ENCODE measurements around the gene TUSC2. TPM values are rescaled to one million over a fixed set of nuclear protein-coding genes. Genes with fewer than 3 reads are reported as not detected.

TUSC2 gene
- total RNA-seq, 1 donor from 2014 or later: 16.9 TPM

GRCh38 chr3:50303013-50303815, 24.8 kb downstream of the TUSC2 start, which contains the start of gene HYAL1:
HYAL1 (minus strand) TSS chr3:50303574; CDS start chr3:50302956, 618 bp downstream.
- H3K27ac Mint-ChIP-seq (ENCODE audit: unreplicated experiment): no peak within 1 kb of the TSS
- no peak for DNase-seq (ENCODE audit: extremely low spot score, unreplicated experiment)
- no peak within 1 kb of the TSS for H3K4me3 Mint-ChIP-seq (ENCODE audit: unreplicated experiment)
- no peaks in the 10 kb centered on the region for H3K9me3 Mint-ChIP-seq (ENCODE audit: unreplicated experiment)
- H3K4me1 Mint-ChIP-seq (ENCODE audit: unreplicated experiment): peaks cover 20% of the 10 kb centered on the region
- no peak for TF ChIP-seq CTCF (IDR thresholded peaks at IDR 0.05)
- no peaks in the 10 kb centered on the region for H3K36me3 Mint-ChIP-seq (ENCODE audit: unreplicated experiment)
- H3K27me3 Mint-ChIP-seq (ENCODE audit: unreplicated experiment): no peaks in the 10 kb centered on the region

- Mint-ChIP-seq H3K9me3 (ENCODE audit: unreplicated experiment) (no peaks in the 10 kb centered on the region), H3K4me3 (ENCODE audit: unreplicated experiment) (no peak overlapping the region), H3K27ac (ENCODE audit: unreplicated experiment) (no peak overlapping the region), H3K27me3 (ENCODE audit: unreplicated experiment) (no peaks in the 10 kb centered on the region), H3K4me1 (ENCODE audit: unreplicated experiment) (peaks cover 22% of the 10 kb centered on the region), H3K36me3 (ENCODE audit: unreplicated experiment) (no peaks in the 10 kb centered on the region)
- no peak for DNase-seq (ENCODE audit: extremely low spot score, unreplicated experiment)
- TF ChIP-seq CTCF (IDR thresholded peaks at IDR 0.05): no peak
Observed at GRCh38 chr3:50302095-50303012, 25.7 kb downstream of the TUSC2 start.

- Mint-ChIP-seq H3K36me3 (ENCODE audit: unreplicated experiment) (no peaks in the 10 kb centered on the region), H3K27ac (ENCODE audit: unreplicated experiment) (peak overlapping the region; percentile 98), H3K4me3 (ENCODE audit: unreplicated experiment) (peak overlapping the region; percentile 97), H3K27me3 (ENCODE audit: unreplicated experiment) (no peaks in the 10 kb centered on the region), H3K9me3 (ENCODE audit: unreplicated experiment) (no peaks in the 10 kb centered on the region), H3K4me1 (ENCODE audit: unreplicated experiment) (peaks cover 22% of the 10 kb centered on the region)
- DNase-seq (ENCODE audit: extremely low spot score, unreplicated experiment): no peak
- TF ChIP-seq CTCF (IDR thresholded peaks at IDR 0.05): no peak
Observed at GRCh38 chr3:50300681-50301254, 27.3 kb downstream of the TUSC2 start.

- no peaks in the 10 kb centered on the region for H3K27me3 Mint-ChIP-seq (ENCODE audit: unreplicated experiment)
- no peaks in the 10 kb centered on the region for H3K9me3 Mint-ChIP-seq (ENCODE audit: unreplicated experiment)
- TF ChIP-seq CTCF (IDR thresholded peaks at IDR 0.05): no peak
- DNase-seq (ENCODE audit: extremely low spot score, unreplicated experiment): no peak
- peak overlapping the region; percentile 97 for H3K4me3 Mint-ChIP-seq (ENCODE audit: unreplicated experiment)
- H3K27ac Mint-ChIP-seq (ENCODE audit: unreplicated experiment): peak overlapping the region; percentile 98
- no peaks in the 10 kb centered on the region for H3K36me3 Mint-ChIP-seq (ENCODE audit: unreplicated experiment)
- H3K4me1 Mint-ChIP-seq (ENCODE audit: unreplicated experiment): peaks cover 22% of the 10 kb centered on the region
Observed at GRCh38 chr3:50299929-50300680, 27.9 kb downstream of the TUSC2 start.

All from osteocyte (in vitro differentiated cells).